A204.1 (cell line): ENCODE results near the gene FRMD3.

Source experiments
- FAIRE-seq: peaks from 2 replicates; lab custom pipeline; 2012; peaks lifted over from hg19 to GRCh38; lab: Jason Lieb, UNC

Gene FRMD3

DNA sequence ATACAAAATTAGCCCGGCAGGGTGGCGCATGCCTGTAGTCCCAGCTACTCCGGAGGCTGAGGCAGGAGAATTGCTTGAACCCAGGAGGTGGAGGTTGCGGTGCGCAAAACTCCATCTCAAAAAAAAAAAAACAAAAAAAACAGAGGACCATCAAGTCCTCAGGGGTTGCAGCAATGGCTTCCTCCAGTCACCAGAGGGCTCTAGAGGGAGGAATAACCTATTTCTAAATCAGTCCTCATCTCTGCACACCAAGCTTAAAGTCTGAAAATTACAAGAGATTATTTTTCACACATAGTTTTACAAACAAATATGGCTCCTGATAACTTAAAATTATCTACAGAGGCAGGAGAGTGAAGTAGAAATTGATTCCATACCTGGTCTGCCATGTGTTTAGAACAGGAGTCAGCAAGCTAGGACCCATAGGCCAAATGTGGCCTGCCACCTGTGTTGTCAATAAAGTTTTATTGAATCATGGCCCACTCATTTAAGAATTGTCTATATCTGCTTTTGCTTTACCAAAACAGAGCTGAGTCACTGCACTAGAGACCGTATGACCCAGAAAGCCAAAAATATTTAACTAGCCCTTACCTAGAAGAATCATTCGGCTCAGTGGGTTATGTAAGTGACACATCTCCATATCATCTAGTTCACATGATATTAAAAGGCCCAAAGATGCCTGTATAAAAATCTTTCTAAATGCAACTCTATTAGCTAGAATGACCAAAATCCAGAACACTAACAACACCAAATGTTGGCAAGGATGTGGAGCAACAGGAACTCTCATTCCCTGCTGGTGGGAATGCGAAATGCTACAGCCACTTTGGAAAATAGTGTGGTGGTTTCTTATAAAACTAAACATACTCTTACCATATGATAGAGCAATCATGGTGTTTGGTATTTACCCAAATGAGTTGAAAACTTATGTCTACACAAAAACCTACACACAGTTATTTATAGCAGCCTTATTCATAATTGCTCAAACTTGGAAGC, 207.7 kb downstream of the FRMD3 start:
- no peak for FAIRE-seq

DNA sequence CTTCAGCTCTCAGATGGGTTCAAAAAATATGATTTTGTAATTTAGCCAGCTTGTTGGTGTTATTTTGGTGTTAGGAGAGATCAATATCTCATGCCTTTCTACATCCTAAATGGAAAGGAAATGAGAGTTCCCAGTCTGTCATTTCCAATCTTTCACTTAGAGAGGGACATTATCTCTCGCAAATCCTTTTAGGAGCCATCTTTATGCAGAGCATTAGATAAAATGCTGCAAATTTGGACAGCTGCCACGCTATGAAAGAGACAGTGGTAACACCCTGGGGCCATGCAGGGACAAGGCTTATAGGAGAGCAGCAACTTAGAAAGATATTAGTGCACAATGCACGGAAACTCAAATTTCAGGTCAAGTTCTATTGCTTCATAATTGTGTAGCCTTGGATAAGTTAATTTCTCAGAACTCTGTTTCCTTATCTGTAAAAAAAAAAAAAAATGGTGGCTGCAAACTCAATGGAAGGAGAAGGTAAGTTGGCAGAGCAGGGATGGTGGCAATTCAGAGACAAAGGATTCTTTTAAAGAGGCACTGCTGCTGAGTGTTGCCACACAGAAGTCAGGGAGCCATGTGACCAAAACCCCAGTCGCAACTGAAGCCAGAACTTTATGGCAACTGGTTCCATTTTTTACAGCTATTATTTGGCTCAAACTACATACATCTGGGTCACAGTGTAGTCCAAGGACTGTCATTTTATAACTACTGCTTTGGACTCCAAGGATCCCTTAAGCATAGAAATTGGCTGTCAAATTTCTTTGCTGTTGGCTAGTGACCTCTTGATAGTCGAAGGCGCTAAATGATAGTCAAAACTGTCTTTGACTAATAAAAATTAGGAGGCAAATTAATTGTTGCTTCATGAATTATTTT, 210.2 kb downstream of the FRMD3 start:
- FAIRE-seq = no peak

- no peak for FAIRE-seq
These were observed 210.9 kb downstream of the FRMD3 start for GRCh38 chr9:83327323-83327722.

DNA sequence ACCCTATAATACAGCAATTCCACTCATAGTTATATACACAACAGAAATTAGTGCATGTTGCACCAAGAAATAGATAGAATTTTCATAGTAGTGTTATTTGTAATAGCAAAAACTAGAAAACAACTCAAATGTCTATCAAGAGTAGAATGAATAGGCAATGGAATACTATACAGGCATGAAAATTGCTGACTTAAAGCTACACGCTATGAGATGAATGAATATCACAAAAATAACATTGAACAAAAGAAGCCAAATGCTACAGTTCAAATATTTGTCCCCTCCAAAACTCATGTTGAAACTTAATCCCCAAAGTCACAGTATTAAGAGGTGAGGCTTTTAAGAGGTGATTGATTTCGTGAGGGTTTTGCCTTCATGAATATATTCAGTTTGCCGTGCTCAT, 215.1 kb downstream of the FRMD3 start:
- FAIRE-seq = no peak

GRCh38 chr9:83322438-83322837, 215.8 kb downstream of the FRMD3 start:
- FAIRE-seq = no peak

- no peak for FAIRE-seq
These were observed 221.0 kb downstream of the FRMD3 start for GRCh38 chr9:83317244-83317643.

DNA sequence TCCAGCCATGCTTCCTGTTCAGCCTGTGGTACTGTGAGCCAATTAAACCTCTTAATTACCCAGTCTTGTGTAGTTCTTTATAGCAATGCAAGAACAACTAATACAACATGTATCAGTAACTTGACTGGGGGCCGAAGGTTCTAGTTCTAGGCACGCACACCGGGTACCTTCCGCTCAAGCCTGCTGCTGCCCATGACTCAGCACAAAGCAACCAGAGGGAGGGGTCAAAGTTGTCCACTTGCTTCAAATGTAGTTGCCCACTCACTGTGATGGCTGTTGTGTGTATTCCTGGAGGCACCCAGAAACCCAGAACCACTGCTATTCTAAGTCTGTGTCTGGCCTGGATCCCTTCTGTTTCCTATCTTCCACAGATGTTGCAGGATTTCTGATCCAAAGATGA, 222.6 kb downstream of the FRMD3 start:
- FAIRE-seq = no peak

DNA sequence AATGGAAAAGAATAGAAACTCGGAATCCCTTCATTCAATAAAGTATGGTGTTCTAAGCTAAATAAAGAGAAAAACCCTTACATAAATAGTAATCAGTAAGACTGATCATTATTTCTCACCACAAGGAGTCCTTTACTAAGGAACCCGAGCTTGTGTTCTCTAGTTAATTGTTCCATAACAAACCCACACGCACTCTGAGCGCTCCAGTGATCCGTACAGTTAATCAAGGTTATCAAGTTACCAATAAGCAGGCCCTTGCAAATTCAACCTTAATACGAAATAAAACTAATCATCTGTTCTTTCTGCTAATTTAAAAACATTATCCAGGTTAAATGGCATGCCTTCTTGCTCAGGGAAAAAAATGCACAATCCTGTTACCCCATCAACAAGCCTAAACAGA, 224.4 kb downstream of the FRMD3 start:
- no peak for FAIRE-seq

GRCh38 chr9:83312537-83312936, 225.7 kb downstream of the FRMD3 start:
- no peak for FAIRE-seq

DNA sequence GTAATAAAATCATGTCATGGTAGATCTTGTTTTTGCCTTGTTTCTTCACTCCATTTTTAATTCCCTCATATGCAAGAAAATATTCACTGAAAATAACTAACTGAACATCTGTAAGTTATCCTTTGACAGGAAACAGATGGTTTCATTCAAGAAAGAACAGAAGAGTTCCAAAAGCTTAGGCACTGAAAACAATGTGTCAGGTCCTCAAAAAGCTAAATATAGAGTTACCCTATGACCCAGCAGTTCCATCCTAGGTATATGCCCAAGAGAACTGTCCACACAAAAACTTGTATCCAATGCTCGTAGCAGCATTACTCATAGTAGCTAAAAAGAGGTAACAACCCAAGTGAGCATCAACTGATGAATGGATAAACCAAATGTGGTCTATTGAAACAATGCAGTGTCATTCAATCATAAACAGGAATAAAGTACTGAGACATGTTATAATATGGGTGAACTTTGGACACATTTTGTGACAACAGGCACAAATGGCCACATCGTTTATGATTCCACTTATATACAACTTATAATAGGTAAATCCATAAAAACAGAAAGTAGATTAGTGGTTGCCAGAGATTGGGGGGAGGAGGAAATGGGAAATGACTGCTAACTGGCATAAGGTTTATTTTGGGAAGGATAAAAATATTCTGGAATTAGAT, 231.0 kb downstream of the FRMD3 start:
- no peak for FAIRE-seq

- no peak for FAIRE-seq
These were observed 233.5 kb downstream of the FRMD3 start for GRCh38 chr9:83304686-83305085.

DNA sequence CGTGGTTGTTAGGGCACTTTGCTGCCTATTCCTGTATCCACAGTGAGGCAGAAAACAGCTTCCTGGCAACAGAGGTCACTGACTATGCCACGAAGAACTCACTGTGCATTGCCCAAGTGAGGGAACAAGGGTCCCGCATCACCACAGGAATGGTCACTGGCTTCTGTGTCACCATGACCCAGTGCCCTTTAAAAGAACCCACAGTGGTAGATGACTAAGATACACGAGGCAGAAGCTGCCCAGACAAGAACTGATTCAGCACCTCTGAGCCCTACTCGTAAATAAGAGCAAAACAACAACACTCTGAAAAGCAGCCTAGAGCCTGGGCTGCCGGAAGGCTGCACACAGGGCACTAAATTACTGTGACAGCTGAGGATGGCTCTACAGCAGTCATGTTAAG, 238.6 kb downstream of the FRMD3 start:
- FAIRE-seq = no peak

GRCh38 chr9:83299094-83299493, 239.1 kb downstream of the FRMD3 start:
- FAIRE-seq = no peak

GRCh38 chr9:83296123-83296522, 242.1 kb downstream of the FRMD3 start:
- no peak for FAIRE-seq

DNA sequence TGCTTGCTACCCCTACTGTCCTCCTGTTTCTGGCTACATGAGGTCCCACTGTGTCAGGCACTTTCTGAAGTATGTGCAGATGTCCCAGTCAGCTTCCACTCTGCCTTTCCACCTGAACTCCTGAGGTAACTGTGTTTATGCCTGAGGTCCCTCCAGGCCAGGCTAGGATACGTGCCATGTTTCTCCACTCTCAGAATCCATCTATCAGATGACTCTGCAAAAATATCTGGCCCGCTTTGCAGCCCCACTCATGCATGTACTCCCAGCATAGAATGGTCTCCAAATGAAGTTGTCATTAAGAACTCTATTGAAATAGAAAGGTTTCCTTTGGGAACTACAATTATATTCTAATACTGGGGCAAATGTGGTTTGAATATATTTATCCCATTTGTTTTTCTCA, 243.4 kb downstream of the FRMD3 start:
- no peak for FAIRE-seq

DNA sequence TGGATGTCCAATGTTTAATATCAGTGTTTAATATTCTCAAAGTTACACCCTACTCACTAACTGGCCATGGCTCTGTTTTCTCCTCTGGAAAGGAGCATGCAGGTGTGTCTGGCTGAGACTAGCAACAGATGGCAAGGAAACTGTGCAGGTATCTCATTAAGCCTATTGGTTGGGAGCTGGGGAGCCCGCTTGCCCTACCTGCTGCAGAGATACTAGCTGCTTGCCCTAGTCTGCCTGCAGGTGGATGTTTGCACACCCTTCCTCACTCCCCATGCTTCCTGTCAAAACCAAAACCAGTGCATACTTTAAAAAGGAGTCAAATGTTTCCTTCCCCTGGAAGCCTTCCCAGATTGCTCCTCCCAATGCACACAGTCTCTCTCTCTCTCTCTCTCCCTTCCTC, 247.0 kb downstream of the FRMD3 start:
- no peak for FAIRE-seq

GRCh38 chr9:83290692-83291091, 247.5 kb downstream of the FRMD3 start:
- no peak for FAIRE-seq

GRCh38 chr9:83287021-83287420, 251.2 kb downstream of the FRMD3 start:
- no peak for FAIRE-seq

GRCh38 chr9:83285445-83286225, 252.6 kb downstream of the FRMD3 start:
- no peak for FAIRE-seq

GRCh38 chr9:83284746-83285145, 253.5 kb downstream of the FRMD3 start:
- FAIRE-seq = no peak

DNA sequence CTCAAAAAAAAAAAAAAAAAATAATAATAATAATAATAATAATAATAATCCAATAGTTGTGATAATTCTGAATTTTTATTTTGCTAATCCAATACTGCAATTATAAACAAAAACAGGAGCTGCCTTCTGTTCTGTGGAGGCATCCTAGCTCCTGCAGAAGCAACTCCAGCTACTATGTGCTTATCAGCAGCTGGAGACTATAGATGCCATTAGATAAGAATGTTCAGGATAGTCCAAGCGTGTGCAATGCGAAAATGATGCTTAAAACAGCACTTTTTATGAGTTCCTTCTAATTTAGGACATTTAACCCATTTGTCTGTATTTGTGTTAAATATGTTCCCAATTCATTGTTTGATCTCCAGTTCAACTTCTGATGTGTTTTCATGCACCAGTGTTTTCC, 254.7 kb downstream of the FRMD3 start:
- FAIRE-seq = no peak
